B cell (primary cell): Measurements from ENCODE around the gene DNAI1. TPM values are rescaled to one million over a fixed set of nuclear protein-coding genes. Genes with fewer than 3 reads are reported as not detected.

Source experiments
- ATAC-seq: fragments of 200-7000 bp; cut with Tn5 transposase; one replicate; pipeline ENCODE4 v1.10.0; 2021; ENCODE audit warnings: low read depth, mild to moderate bottlenecking, moderate number of reproducible peaks, moderate library complexity
- CTCF ChIA-PET: fragments of 350-600 bp; sonication (Branson Sonifier 250); formaldehyde crosslinking; loops from one replicate; lab custom pipeline; 2021; ENCODE audit warnings: antibody characterized with exemption, inconsistent platforms; lab: Charles Lee
- POLR2A ChIA-PET: fragments of 350-600 bp; sonication (Branson Sonifier 250); formaldehyde crosslinking; loops from one replicate; lab custom pipeline; 2021; ENCODE audit warnings: antibody characterized with exemption; lab: Charles Lee
- DNase-seq: peaks from one replicate; pipeline ENCODE4 v3.0.0; 2013
- H2AFZ ChIP-seq: 2 replicates; pipeline ENCODE4 v1.6.1; 2012; ENCODE audit warnings: mild to moderate bottlenecking, low read depth, low read length; ENCODE audit not compliant: insufficient read depth, poor library complexity, severe bottlenecking
- H3K27ac ChIP-seq, 2 donors: 1 replicate in 1 of 2; 2 replicates in 1 of 2; pipeline ENCODE4 v1.5.1; 2012 to 2013; ENCODE audit warnings: low read length in 2 of 2, mild to moderate bottlenecking in 2 of 2, moderate library complexity in 1 of 2
- H3K27me3 ChIP-seq, 4 experiments: fragments of 200-600 bp in 1 of 4; sonication (generic) in 1 of 4; replicated peaks in 1 of 4; 1 replicate in 2 of 4; 2 replicates in 2 of 4; pipeline versions ENCODE4 v1.6.1 to v1.7.0; 2013 to 2016; ENCODE audit warnings: low read length in 3 of 4, mild to moderate bottlenecking in 2 of 4, mixed read lengths in 1 of 4, moderate library complexity in 1 of 4; ENCODE audit not compliant: insufficient read depth in 4 of 4, control insufficient read depth in 3 of 4; ENCODE audit errors: control extremely low read depth in 1 of 4
- H3K36me3 ChIP-seq, 2 experiments: replicated peaks in 1 of 2; 1 replicate in 1 of 2; 2 replicates in 1 of 2; pipeline versions ENCODE4 v1.6.1 to v1.7.1; 2013; ENCODE audit warnings: low read length in 1 of 2; ENCODE audit not compliant: insufficient read depth in 2 of 2, control insufficient read depth in 1 of 2; ENCODE audit errors: control extremely low read depth in 1 of 2, extremely low read depth in 1 of 2
- H3K4me1 ChIP-seq, 2 donors: fragments of 200-600 bp in 1 of 2; sonication (generic) in 1 of 2; 1 replicate in 1 of 2; 2 replicates in 1 of 2; pipeline versions ENCODE4 v1.5.1 to v1.6.1; 2013 to 2017; ENCODE audit warnings: low read length in 2 of 2; ENCODE audit not compliant: control insufficient read depth in 2 of 2, insufficient read depth in 2 of 2
- H3K4me2 ChIP-seq: replicated peaks from 2 replicates; pipeline ENCODE3; 2012; ENCODE audit warnings: mild to moderate bottlenecking, low read depth, low read length; ENCODE audit not compliant: poor library complexity, severe bottlenecking
- H3K4me3 ChIP-seq, 5 experiments: fragments of 200-600 bp in 1 of 5; sonication (generic) in 1 of 5; 1 replicate in 3 of 5; 2 replicates in 2 of 5; pipeline versions ENCODE4 v1.5.1 to v1.7.0; 2011 to 2016; ENCODE audit warnings: low read length in 4 of 5, mild to moderate bottlenecking in 4 of 5, low read depth in 2 of 5, control low read depth in 1 of 5, moderate library complexity in 1 of 5; ENCODE audit not compliant: insufficient read depth in 1 of 5; ENCODE audit errors: control extremely low read depth in 1 of 5, extremely low read depth in 1 of 5
- H3K79me2 ChIP-seq: fragments of 200-600 bp; sonication (generic); one replicate; pipeline ENCODE4 v1.6.0; 2016; ENCODE audit warnings: low read length; ENCODE audit not compliant: control insufficient read depth, insufficient read depth
- H3K9ac ChIP-seq: fragments of 200-600 bp; sonication (generic); 2 replicates; pipeline ENCODE4 v1.6.1; 2017; ENCODE audit warnings: mild to moderate bottlenecking, low read length, moderate library complexity
- H3K9me3 ChIP-seq, 3 donors: one replicate each; pipeline versions ENCODE4 v1.6.1 to v1.7.1; 2013; ENCODE audit warnings: low read length in 2 of 3; ENCODE audit not compliant: control insufficient read depth in 2 of 3, insufficient read depth in 1 of 3; ENCODE audit errors: control extremely low read depth in 1 of 3
- H4K20me1 ChIP-seq: 2 replicates; pipeline ENCODE4 v1.6.0; 2012; ENCODE audit warnings: mild to moderate bottlenecking, low read length; ENCODE audit not compliant: insufficient read depth, control insufficient read depth, poor library complexity, severe bottlenecking
- H3K27ac Mint-ChIP-seq: one replicate; pipeline ENCODE4 v1.8.0; 2021; ENCODE audit warnings: mixed read lengths
- H3K27me3 Mint-ChIP-seq: one replicate; pipeline ENCODE4 v1.8.0; 2021; ENCODE audit warnings: mixed read lengths
- H3K4me1 Mint-ChIP-seq: one replicate; pipeline ENCODE4 v1.8.0; 2021; ENCODE audit warnings: mixed read lengths
- H3K4me3 Mint-ChIP-seq: one replicate; pipeline ENCODE4 v1.8.0; 2021; ENCODE audit warnings: mixed read lengths
- H3K9me3 Mint-ChIP-seq: one replicate; pipeline ENCODE4 v1.8.0; 2022; ENCODE audit warnings: mixed read lengths; ENCODE audit not compliant: insufficient read depth
- EZH2 ChIP-seq: IDR thresholded peaks from 2 replicates; pipeline ENCODE4 v1.6.1; 2012; ENCODE audit warnings: borderline replicate concordance, low read depth, mild to moderate bottlenecking, moderate library complexity, low read length; ENCODE audit not compliant: insufficient read depth, poor library complexity, severe bottlenecking
- WGBS: methylation state at CpG from one replicate; pipeline ENCODE4 v1.1.5; 2013; ENCODE audit warnings: missing lambda C conversion rate; ENCODE audit not compliant: insufficient coverage; 5-methylcytosine and 5-hydroxymethylcytosine counted together
- intact Hi-C: fragments of 100-400 bp; cut with micrococcal nuclease; formaldehyde crosslinking; loops from one replicate; pipeline ENCODE4 v1.10.0; 2022
- polyA plus RNA-seq: library from polyadenylated mRNA; depleted of rRNA; stranded (reverse); fragments of >200 nt; gene quantifications from 2 replicates; pipeline ENCODE4 v1.2.3, GENCODE V29; 2012
- total RNA-seq, 2 donors: library from RNA; stranded (reverse); fragments of 120-200 nt in 1 of 2; gene quantifications; 1 replicate in 1 of 2; 2 replicates in 1 of 2; pipeline versions ENCODE4 v1.2.3 to v1.2.4, GENCODE V29; 2013 to 2022
- TF ChIP-seq, protein P1 (sequence below): fragments of 200-600 bp; IDR thresholded peaks from one replicate; pipeline ENCODE4 v1.8.0; 2022; ENCODE audit warnings: antibody characterized with exemption, mild to moderate bottlenecking

Gene DNAI1
- total and polyA plus RNA-seq, 2 donors (not counting 1 experiment from before 2014, with no cell fraction given) = not detected

DNA sequence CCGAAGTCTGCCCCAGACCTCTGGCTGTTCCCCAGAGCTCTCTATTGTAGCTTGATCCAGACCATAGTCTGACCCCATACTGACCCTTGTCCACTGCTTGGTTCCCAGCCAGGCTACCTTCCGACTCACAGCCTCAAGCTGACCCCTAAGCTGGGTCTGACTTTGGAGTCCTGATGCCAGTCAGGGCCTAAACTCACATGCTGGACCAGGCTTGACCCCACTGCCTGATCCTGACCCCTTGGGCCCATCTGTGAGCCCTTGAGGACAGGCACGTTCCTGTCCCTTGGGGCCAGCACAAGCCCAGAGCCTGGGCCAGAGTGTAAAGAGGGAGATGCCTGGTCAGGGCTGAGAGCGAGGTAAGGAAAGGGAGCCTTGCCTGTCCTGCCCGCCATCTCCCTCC lies 96.9 kb downstream of the DNAI1 start:
- Histone ChIP-seq H3K9me3 (peaks cover 0 to 6% (median 0%) of the 10 kb centered on the region in 3 donors), H2AFZ (no peak overlapping the region), H3K27me3 (peaks cover 0 to 15% (median 4%) of the 10 kb centered on the region in 4 experiments), H3K36me3 (no peaks in the 10 kb centered on the region), H3K9ac (no peak overlapping the region), H3K79me2 (no peaks in the 10 kb centered on the region), H3K4me3 (no peak overlapping the region), H4K20me1 (no peaks in the 10 kb centered on the region), H3K4me1 (no peaks in the 10 kb centered on the region), H3K27ac (no peak overlapping the region), H3K4me2 (no peak overlapping the region)
- TF ChIP-seq, protein P1, sequence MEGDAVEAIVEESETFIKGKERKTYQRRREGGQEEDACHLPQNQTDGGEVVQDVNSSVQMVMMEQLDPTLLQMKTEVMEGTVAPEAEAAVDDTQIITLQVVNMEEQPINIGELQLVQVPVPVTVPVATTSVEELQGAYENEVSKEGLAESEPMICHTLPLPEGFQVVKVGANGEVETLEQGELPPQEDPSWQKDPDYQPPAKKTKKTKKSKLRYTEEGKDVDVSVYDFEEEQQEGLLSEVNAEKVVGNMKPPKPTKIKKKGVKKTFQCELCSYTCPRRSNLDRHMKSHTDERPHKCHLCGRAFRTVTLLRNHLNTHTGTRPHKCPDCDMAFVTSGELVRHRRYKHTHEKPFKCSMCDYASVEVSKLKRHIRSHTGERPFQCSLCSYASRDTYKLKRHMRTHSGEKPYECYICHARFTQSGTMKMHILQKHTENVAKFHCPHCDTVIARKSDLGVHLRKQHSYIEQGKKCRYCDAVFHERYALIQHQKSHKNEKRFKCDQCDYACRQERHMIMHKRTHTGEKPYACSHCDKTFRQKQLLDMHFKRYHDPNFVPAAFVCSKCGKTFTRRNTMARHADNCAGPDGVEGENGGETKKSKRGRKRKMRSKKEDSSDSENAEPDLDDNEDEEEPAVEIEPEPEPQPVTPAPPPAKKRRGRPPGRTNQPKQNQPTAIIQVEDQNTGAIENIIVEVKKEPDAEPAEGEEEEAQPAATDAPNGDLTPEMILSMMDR = no peak
- no peak for TF ChIP-seq EZH2
- Mint-ChIP-seq H3K4me1 (no peaks in the 10 kb centered on the region), H3K27me3 (peaks cover 47% of the 10 kb centered on the region), H3K4me3 (no peak overlapping the region), H3K9me3 (no peaks in the 10 kb centered on the region), H3K27ac (no peak overlapping the region)
- ChIA-PET POLR2A (no interaction called here), CTCF (no interaction called here)
- 68% methylated on average over 3 of the region's 5 CpGs for WGBS
- DNase-seq (no peak), ATAC-seq (no peak)
- intact Hi-C loops = no loop called here

DNA sequence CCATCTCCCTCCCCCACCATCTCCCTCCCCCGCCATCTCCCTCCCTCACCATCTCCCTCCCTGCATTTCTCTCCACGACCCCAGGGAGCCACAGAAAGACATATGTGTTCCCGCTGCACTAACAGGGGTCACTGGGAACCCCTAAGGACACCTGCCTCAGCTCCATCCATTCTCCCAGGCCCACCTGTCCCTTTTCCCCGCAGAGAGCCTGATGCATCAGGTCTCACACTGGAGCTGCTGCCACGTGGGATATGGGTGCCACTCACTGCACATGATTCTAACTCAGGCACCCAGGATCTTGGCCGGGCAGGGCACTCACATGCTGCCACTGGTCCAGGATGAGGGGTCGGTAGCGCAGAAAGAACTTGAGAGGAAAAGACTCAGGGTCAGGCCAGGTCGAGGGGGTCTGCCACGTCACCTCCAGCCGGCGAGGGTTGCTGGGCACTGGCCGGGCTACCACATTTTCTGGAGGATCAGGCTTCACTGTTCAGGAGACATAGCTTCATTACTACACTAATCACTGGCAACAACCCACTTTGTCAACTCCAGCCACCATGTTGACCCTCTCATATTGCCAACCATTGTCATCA lies 97.4 kb downstream of the DNAI1 start:
- no peaks in the 10 kb centered on the region for H3K4me1 Mint-ChIP-seq
- peaks cover 0 to 6% (median 0%) of the 10 kb centered on the region in 3 donors for H3K9me3 ChIP-seq
- CTCF ChIA-PET = no interaction called here
- no peaks in the 10 kb centered on the region for H3K9me3 Mint-ChIP-seq
- peaks cover 0 to 20% (median 4%) of the 10 kb centered on the region in 4 experiments for H3K27me3 ChIP-seq
- H3K27me3 Mint-ChIP-seq = peaks cover 48% of the 10 kb centered on the region
- 83% methylated on average over 12 of the region's 13 CpGs for WGBS
- TF ChIP-seq, protein P1 = no peak
- TF ChIP-seq EZH2 = no peak
- H3K4me3 ChIP-seq = no peak overlapping the region
- H3K4me1 ChIP-seq = no peaks in the 10 kb centered on the region
- no peaks in the 10 kb centered on the region for H4K20me1 ChIP-seq
- no peaks in the 10 kb centered on the region for H3K36me3 ChIP-seq
- ATAC-seq = no peak
- H3K27ac Mint-ChIP-seq = no peak overlapping the region
- intact Hi-C loops = no loop called here
- H3K9ac ChIP-seq = no peak overlapping the region
- no peaks in the 10 kb centered on the region for H3K79me2 ChIP-seq
- POLR2A ChIA-PET = no interaction called here
- no peak overlapping the region for H2AFZ ChIP-seq
- no peak overlapping the region for H3K4me2 ChIP-seq
- no peak for DNase-seq
- no peak overlapping the region for H3K27ac ChIP-seq
- H3K4me3 Mint-ChIP-seq = no peak overlapping the region
